ENCODE data around the gene SEC24B.
A peak's percentile ranks its signal among the peaks of the same experiment; 100 is the strongest.
"Not testable (repeated sequence)": the region's sequence is repeated elsewhere in the genome, so short reads cannot be mapped to it uniquely, and the experiment has no call there.

Gene SEC24B

GRCh38 chr4:109552237-109552636 lies 118.6 kb downstream of the SEC24B start:
- TF ChIP-seq CTCF (IDR thresholded peaks at IDR 0.05; ENCODE audit: low read depth, low read length, missing control alignments): no peak
- H3K27ac ChIP-seq: no peak overlapping the region
- no peaks in the 10 kb centered on the region for H3K27me3 ChIP-seq (replicated peaks)
- DNase-seq: no peak
- in situ Hi-C loops (cut with HindIII; ENCODE audit: low pct_ligation_motif_present, low sequenced_read_pairs): no loop called here
- H3K4me3 ChIP-seq (ENCODE audit: low read depth, low read length): no peak overlapping the region
- H3K36me3 ChIP-seq (replicated peaks): no peaks in the 10 kb centered on the region

- DNase-seq: no peak
- no peak overlapping the region for H3K4me3 ChIP-seq (ENCODE audit: low read depth, low read length)
- H3K27me3 ChIP-seq (replicated peaks): no peaks in the 10 kb centered on the region
- H3K27ac ChIP-seq: no peak overlapping the region
- H3K36me3 ChIP-seq (replicated peaks): no peaks in the 10 kb centered on the region
- in situ Hi-C loops (cut with HindIII; ENCODE audit: low pct_ligation_motif_present, low sequenced_read_pairs): no loop called here
- TF ChIP-seq CTCF (IDR thresholded peaks at IDR 0.05; ENCODE audit: low read depth, low read length, missing control alignments): no peak
These were observed 119.5 kb downstream of the SEC24B start for GRCh38 chr4:109553130-109553529.

DNA sequence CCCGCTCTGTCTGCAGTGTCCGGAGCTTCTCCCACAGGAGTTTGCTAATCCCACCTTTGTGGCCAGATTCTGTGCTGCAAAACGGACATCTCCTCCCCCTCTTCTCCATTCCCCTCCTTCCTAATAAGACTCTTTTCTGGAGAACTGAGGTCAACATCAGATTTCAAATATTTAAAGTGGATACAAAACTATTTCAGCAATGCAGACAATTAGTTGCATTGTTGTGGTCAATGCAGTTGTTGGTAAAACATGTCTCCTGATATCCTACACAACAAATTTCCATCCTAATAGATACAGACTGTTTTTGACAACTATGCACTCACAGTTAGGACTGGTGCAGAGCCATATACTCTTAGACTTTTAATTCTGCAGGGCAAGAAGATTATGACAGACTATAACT lies 121.4 kb downstream of the SEC24B start:
- in situ Hi-C loops (cut with HindIII; ENCODE audit: low pct_ligation_motif_present, low sequenced_read_pairs): no loop called here
- Histone ChIP-seq H3K4me3 (ENCODE audit: low read depth, low read length) (no peak overlapping the region), H3K36me3 (replicated peaks) (no peaks in the 10 kb centered on the region), H3K27ac (no peak overlapping the region), H3K27me3 (replicated peaks) (no peaks in the 10 kb centered on the region)
- DNase-seq: no peak
- no peak for TF ChIP-seq CTCF (IDR thresholded peaks at IDR 0.05; ENCODE audit: low read depth, low read length, missing control alignments)

DNA sequence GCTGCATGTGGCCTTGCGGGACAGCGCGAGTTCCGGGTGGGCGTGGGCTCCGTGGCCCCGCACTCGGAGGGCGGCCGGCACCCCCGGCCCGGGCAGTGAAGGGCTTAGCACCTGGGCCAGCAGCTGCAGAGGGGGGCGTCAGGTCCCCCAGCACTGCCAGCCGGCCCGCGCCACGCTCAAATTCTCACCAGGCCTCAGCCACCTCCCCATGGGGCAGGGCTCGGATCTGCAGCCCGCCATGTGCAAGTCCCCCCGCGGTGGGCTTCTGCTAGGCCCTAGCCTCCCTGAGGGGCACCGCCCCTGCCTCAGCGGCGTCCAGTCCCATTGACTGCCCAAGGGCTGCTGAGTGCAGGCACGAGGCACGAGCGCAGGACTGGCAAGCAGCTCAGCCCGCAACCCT lies 123.8 kb downstream of the SEC24B start:
- in situ Hi-C loops (cut with HindIII; ENCODE audit: low pct_ligation_motif_present, low sequenced_read_pairs): no loop called here
- no peak for TF ChIP-seq CTCF (IDR thresholded peaks at IDR 0.05; ENCODE audit: low read depth, low read length, missing control alignments)
- H3K27ac ChIP-seq: no peak overlapping the region
- no peaks in the 10 kb centered on the region for H3K27me3 ChIP-seq (replicated peaks)
- H3K36me3 ChIP-seq (replicated peaks): no peaks in the 10 kb centered on the region
- no peak for DNase-seq
- H3K4me3 ChIP-seq (ENCODE audit: low read depth, low read length): no peak overlapping the region

DNA sequence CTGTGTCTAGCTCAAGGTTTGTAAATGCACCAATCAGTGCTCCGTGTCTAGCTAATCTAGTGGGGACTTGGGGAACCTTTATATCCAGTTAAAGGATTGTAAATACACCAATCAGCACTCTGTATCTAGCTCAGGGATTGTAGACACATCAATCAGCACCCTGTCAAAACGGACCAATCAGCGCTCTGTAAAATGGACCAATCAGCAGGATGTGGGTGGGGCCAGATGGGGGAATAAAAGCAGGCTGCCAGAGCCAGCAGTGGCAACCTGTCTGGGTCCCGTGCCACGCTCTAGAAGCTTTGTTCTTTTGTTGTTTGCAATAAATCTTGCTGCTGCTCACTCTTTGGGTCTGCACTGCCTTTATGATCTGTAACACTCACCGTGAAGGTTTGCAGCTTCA lies 124.5 kb downstream of the SEC24B start:
- H3K4me3 ChIP-seq (ENCODE audit: low read depth, low read length); H3K27me3 ChIP-seq (replicated peaks); H3K27ac ChIP-seq; H3K36me3 ChIP-seq (replicated peaks); in situ Hi-C loops (cut with HindIII; ENCODE audit: low pct_ligation_motif_present, low sequenced_read_pairs); DNase-seq: not testable (repeated sequence)

GRCh38 chr4:109559625-109559982 lies 126.0 kb downstream of the SEC24B start:
- no peak for TF ChIP-seq CTCF (IDR thresholded peaks at IDR 0.05; ENCODE audit: low read depth, low read length, missing control alignments)
- Histone ChIP-seq H3K27me3 (replicated peaks) (no peaks in the 10 kb centered on the region), H3K27ac (peak overlapping the region; percentile 43), H3K36me3 (replicated peaks) (no peaks in the 10 kb centered on the region), H3K4me3 (ENCODE audit: low read depth, low read length) (peak overlapping the region; percentile 72)
- in situ Hi-C loops (cut with HindIII; ENCODE audit: low pct_ligation_motif_present, low sequenced_read_pairs): no loop called here
- peak; percentile 12 for DNase-seq
